ENCODE data around the gene H2BW2.
"Not testable (repeated sequence)": the region's sequence is repeated elsewhere in the genome, so short reads cannot be mapped to it uniquely, and the experiment has no call there.

The H2BW2 gene

DNA sequence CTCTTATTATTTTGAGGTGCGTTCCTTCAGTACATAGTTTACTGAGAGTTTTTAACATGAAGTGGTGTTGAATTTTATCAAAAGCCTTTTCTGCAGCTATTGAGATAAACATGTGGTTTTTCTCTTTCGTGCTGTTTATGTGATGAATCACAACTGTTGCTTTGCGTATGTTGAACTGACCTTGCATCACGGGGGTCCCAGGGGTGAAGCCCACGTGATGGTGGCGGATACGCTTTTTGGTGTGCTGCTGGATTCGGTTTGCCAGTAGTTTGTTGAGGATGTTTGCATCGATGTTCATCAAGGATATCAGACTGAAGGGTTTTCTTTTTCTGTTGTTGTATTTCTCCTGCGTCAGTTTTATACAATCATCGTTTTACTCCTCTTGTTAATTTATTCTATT lies 21.6 kb upstream of the H2BW2 start:
- H3K27ac Mint-ChIP-seq = no peak overlapping the region
- peaks cover 10% of the 10 kb centered on the region for H3K9me3 Mint-ChIP-seq
- H3K27me3 Mint-ChIP-seq (ENCODE audit: low read depth) = no peaks in the 10 kb centered on the region
- H3K36me3 Mint-ChIP-seq (ENCODE audit: low read depth) = no peaks in the 10 kb centered on the region
- H3K4me1 Mint-ChIP-seq = no peaks in the 10 kb centered on the region
- no peak overlapping the region for H3K4me3 Mint-ChIP-seq
- TF ChIP-seq, protein P1, sequence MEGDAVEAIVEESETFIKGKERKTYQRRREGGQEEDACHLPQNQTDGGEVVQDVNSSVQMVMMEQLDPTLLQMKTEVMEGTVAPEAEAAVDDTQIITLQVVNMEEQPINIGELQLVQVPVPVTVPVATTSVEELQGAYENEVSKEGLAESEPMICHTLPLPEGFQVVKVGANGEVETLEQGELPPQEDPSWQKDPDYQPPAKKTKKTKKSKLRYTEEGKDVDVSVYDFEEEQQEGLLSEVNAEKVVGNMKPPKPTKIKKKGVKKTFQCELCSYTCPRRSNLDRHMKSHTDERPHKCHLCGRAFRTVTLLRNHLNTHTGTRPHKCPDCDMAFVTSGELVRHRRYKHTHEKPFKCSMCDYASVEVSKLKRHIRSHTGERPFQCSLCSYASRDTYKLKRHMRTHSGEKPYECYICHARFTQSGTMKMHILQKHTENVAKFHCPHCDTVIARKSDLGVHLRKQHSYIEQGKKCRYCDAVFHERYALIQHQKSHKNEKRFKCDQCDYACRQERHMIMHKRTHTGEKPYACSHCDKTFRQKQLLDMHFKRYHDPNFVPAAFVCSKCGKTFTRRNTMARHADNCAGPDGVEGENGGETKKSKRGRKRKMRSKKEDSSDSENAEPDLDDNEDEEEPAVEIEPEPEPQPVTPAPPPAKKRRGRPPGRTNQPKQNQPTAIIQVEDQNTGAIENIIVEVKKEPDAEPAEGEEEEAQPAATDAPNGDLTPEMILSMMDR (IDR thresholded peaks at IDR 0.05; ENCODE audit: unreplicated experiment in 3 of 3) = no peak

DNA sequence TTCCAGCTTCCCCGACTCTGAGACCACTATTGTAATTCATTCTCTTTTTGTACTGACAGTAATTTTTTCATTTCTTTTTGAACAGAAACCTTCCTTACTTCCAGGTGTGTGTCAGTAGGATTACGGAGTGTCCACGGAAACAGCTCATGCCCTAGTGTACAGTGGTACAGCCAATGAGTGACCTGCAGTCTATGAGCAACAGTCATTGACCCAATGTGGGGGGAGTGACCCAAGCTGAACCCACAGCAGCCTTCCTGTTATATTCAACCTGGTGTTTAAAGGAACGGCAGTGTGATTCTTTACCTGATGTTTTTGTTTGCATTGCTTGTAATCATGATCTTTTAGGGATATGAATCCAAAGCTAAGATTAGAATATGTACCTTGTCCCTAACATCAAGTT lies 1.2 kb downstream of the H2BW2 start:
- Mint-ChIP-seq H3K27ac (no peak overlapping the region), H3K27me3 (ENCODE audit: low read depth) (peaks cover 5% of the 10 kb centered on the region), H3K36me3 (ENCODE audit: low read depth) (no peaks in the 10 kb centered on the region), H3K4me1 (no peaks in the 10 kb centered on the region), H3K4me3 (no peak overlapping the region), H3K9me3 (peaks cover 17% of the 10 kb centered on the region)
- TF ChIP-seq, protein P1 (IDR thresholded peaks at IDR 0.05; ENCODE audit: unreplicated experiment in 3 of 3) = no peak

DNA sequence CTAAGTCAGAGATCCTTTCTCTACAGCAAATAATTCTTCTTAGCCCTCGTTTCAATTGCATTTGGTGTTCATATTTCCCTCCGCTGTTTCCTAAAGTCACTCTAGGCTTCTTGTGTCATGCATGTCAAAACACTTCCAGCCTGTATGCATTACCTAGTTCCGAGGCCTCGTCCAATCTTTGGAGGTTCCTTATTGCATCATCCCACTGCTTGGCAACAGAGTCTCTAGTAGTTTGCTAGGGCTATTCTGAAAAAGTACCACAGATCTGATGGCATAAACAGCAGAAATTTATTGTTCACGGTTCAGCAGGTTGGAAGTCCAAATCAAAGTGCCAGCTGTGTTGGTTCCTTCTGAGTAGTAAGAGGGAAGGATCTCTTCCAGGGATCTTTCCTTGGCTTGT lies 5.9 kb downstream of the H2BW2 start:
- TF ChIP-seq, protein P1 (IDR thresholded peaks at IDR 0.05; ENCODE audit: unreplicated experiment in 3 of 3) = no peak
- peaks cover 24% of the 10 kb centered on the region for H3K9me3 Mint-ChIP-seq
- H3K27me3 Mint-ChIP-seq (ENCODE audit: low read depth) = peaks cover 7% of the 10 kb centered on the region
- no peaks in the 10 kb centered on the region for H3K4me1 Mint-ChIP-seq
- H3K36me3 Mint-ChIP-seq (ENCODE audit: low read depth) = no peaks in the 10 kb centered on the region
- no peak overlapping the region for H3K27ac Mint-ChIP-seq
- H3K4me3 Mint-ChIP-seq = no peak overlapping the region

DNA sequence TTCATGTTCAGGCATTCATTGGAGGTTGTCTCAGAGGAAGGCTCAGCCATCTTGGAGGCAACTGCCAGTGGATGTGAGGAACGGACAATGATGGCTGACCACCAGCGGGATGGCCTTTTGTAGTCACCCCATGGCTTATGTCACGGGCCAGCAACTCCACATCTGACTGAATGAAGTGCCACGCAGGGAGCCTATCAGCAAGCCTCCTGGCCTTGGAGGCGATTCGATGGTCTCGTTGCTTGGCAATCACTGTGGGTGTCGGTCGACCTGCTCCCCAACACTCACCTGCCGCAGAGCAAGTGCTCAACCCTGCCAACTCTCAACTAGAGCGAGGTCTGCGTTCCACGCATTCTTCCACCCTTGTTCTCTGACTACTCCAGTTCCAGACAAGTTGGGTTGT lies 7.4 kb downstream of the H2BW2 start:
- H3K36me3 Mint-ChIP-seq (ENCODE audit: low read depth) = no peaks in the 10 kb centered on the region
- H3K27me3 Mint-ChIP-seq (ENCODE audit: low read depth) = peaks cover 7% of the 10 kb centered on the region
- H3K9me3 Mint-ChIP-seq = peaks cover 20% of the 10 kb centered on the region
- H3K4me3 Mint-ChIP-seq = no peak overlapping the region
- TF ChIP-seq, protein P1 (IDR thresholded peaks at IDR 0.05; ENCODE audit: unreplicated experiment in 3 of 3) = no peak
- no peaks in the 10 kb centered on the region for H3K4me1 Mint-ChIP-seq
- H3K27ac Mint-ChIP-seq = no peak overlapping the region

DNA sequence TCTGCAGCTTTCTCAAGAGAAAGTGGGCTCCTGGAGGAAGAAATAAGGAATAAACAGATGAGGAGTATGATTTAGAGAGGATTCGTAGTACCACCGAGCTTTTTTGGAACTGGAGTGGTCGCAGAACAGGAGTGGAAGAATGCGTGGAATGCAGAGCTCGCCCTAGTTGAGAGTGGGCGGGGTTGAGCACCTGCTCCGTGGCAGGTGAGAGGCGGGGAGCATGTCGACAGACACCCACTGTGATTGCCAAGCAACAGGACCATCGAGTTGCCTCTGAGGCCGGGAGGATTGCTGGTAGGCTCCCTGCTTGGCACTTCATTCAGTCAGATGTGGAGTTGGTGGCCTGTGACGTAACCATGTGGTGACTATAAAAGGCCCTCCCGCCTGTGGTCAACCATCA lies 15.2 kb downstream of the H2BW2 start:
- H3K36me3 Mint-ChIP-seq (ENCODE audit: low read depth); H3K4me3 Mint-ChIP-seq; H3K27me3 Mint-ChIP-seq (ENCODE audit: low read depth); H3K9me3 Mint-ChIP-seq; H3K27ac Mint-ChIP-seq; H3K4me1 Mint-ChIP-seq: not testable (repeated sequence)

DNA sequence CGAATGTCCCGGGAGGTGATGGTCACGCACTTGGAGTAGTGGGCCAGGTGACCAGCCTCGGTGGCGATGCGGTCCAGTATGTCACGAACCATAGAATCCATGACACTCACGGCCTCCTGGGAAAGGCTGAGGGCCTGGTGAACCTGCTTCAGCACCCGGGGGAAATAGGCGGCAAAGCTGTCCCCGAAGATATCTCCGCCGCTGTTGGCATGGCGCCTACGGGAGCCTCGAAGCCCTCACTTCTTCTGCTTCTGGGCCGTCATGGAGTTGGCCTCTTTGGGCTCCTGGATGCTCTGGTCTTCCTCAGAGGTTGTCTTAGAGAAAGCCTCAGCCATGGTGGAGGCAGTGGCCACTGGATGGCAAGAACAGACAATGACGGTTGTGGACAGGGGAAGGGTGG lies 22.9 kb downstream of the H2BW2 start:
- H3K27ac Mint-ChIP-seq; H3K4me1 Mint-ChIP-seq; H3K36me3 Mint-ChIP-seq (ENCODE audit: low read depth); H3K9me3 Mint-ChIP-seq; H3K4me3 Mint-ChIP-seq; H3K27me3 Mint-ChIP-seq (ENCODE audit: low read depth): not testable (repeated sequence)

DNA sequence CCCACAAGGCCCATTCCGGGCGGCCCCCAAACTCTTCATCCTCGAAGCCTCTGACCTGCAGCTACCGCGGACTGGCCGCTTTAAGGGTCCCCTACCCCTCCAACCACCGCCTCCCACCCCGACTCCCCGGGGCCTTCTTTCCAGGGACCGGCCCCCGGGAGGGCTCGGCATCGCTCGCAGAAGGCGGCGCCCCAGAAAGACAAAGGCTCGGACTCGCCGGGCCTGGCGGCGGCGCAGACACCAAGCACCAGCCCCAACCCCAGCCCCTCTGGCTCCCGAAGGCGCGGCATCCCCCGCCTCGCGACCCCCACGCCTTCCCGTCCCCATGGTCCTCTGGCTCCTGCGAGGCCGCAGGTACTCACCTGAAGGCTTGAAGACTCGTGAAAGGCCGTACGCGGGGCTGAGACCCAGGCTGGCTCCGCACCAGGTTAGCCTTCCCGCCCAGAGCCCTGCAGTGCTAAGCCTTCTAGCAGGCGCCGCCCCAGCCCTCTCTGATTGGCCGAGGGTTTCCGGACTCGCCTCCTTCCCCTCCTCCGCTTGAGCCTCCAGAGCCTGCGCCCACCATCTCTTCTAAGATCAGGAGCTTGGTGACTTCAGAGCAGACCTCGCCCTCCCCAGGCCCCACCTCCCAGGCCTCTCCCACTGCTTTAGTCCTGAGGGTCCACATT lies 36.2 kb downstream of the H2BW2 start, which contains the start of gene TMSB15C:
Gene TMSB15C, minus strand, starts transcription at position 459 of the 668 bp plus-strand sequence.
- H3K4me1 Mint-ChIP-seq; H3K9me3 Mint-ChIP-seq; H3K27ac Mint-ChIP-seq; H3K36me3 Mint-ChIP-seq (ENCODE audit: low read depth); H3K4me3 Mint-ChIP-seq; H3K27me3 Mint-ChIP-seq (ENCODE audit: low read depth): not testable (repeated sequence)

DNA sequence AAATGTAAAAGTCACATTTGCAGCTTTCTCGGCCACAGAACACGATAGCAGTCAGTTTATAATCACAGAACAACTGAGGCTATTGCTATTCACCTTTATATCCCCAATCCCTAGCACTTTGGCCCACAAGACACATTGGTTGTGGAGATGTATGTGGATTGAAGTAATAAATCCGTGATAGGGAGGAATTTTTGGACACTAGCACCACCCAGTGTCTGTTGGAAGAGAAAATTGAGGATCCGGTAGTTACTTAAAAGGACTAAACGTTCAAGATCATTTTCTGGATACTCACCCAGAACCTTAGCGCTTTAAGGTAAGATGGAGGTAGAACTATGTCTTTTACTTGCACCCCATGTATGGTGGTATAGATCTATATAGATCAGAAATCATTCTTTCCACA lies 38.1 kb downstream of the H2BW2 start:
- not testable (repeated sequence) for H3K9me3 Mint-ChIP-seq; H3K4me1 Mint-ChIP-seq; H3K27me3 Mint-ChIP-seq (ENCODE audit: low read depth); H3K36me3 Mint-ChIP-seq (ENCODE audit: low read depth); H3K4me3 Mint-ChIP-seq; H3K27ac Mint-ChIP-seq
